Measurements from ENCODE around the gene BSG. TPM values are rescaled to one million over a fixed set of nuclear protein-coding genes. Genes with fewer than 3 reads are reported as not detected.

The BSG gene
- total and polyA plus RNA-seq, 9 of the 15 experiments (the other 6 are each of a cell fraction or from before 2014, with no cell fraction given) = 4.6 to 495 (median 187) TPM

- TF ChIP-seq CREB1 (IDR thresholded peaks at IDR 0.05) = peak; percentile 80
- TF ChIP-seq CREB1 (CRISPR knock-in tag; IDR thresholded peaks at IDR 0.05) = no peak
- TF ChIP-seq CUX1 (CRISPR knock-in tag; IDR thresholded peaks at IDR 0.05) = peak; percentile 70; the same call in 1 of the 2 replicates
- TF ChIP-seq REST (IDR thresholded peaks at IDR 0.05; ENCODE audit: borderline replicate concordance) = peak; percentile 78
- peak; percentile 69; the same call in 1 of the 2 replicates for TF ChIP-seq REST (CRISPR knock-in tag; IDR thresholded peaks at IDR 0.05; ENCODE audit: low read depth)
- TF ChIP-seq SMARCC2 (IDR thresholded peaks at IDR 0.05; ENCODE audit: low read depth) = peak; percentile 92
- TF ChIP-seq PURB (CRISPR knock-in tag; IDR thresholded peaks at IDR 0.05; ENCODE audit: low read depth) = no peak
- peak; percentile 79 for TF ChIP-seq CTBP1 (IDR thresholded peaks at IDR 0.05; ENCODE audit: borderline replicate concordance)
- no peak for TF ChIP-seq BMI1 (IDR thresholded peaks at IDR 0.05; ENCODE audit: low read length)
- no peak for TF ChIP-seq PHF8 (IDR thresholded peaks at IDR 0.05; ENCODE audit: borderline replicate concordance, low read length)
- TF ChIP-seq TEAD4 (IDR thresholded peaks at IDR 0.05; ENCODE audit: low read length) = peak; percentile 99
- TF ChIP-seq TEAD4 (CRISPR knock-in tag; IDR thresholded peaks at IDR 0.05; ENCODE audit: borderline replicate concordance) = no peak
- TF ChIP-seq TCF3 (CRISPR knock-in tag; IDR thresholded peaks at IDR 0.05) = peak; percentile 99
- no peak for TF ChIP-seq ZNF507 (tag; conservative IDR thresholded peaks at IDR 0.05)
Measured at GRCh38 chr19:574658-575526, 2.5 kb downstream of the BSG start (continued).
